Osteocyte (in vitro differentiated cells): ENCODE measurements around the gene MYO9A. TPM values are rescaled to one million over a fixed set of nuclear protein-coding genes. Genes with fewer than 3 reads are reported as not detected.

ENCODE experiments used
- DNase-seq: peaks from one replicate; pipeline ENCODE4 v3.0.0; 2021; ENCODE audit warnings: mixed read lengths; ENCODE audit not compliant: unreplicated experiment; ENCODE audit errors: extremely low spot score
- H3K27ac Mint-ChIP-seq: one replicate; pipeline ENCODE4 v1.8.0; 2021; ENCODE audit warnings: mild to moderate bottlenecking, mixed read lengths; ENCODE audit not compliant: unreplicated experiment
- H3K27me3 Mint-ChIP-seq: one replicate; pipeline ENCODE4 v1.8.0; 2021; ENCODE audit warnings: mixed read lengths; ENCODE audit not compliant: unreplicated experiment
- H3K36me3 Mint-ChIP-seq: one replicate; pipeline ENCODE4 v1.8.0; 2021; ENCODE audit warnings: mixed read lengths; ENCODE audit not compliant: unreplicated experiment
- H3K4me1 Mint-ChIP-seq: one replicate; pipeline ENCODE4 v1.8.0; 2021; ENCODE audit warnings: mixed read lengths; ENCODE audit not compliant: unreplicated experiment
- H3K4me3 Mint-ChIP-seq: one replicate; pipeline ENCODE4 v1.8.0; 2021; ENCODE audit warnings: mild to moderate bottlenecking, moderate library complexity, mixed read lengths; ENCODE audit not compliant: unreplicated experiment
- H3K9me3 Mint-ChIP-seq: one replicate; pipeline ENCODE4 v1.8.0; 2021; ENCODE audit warnings: mixed read lengths; ENCODE audit not compliant: unreplicated experiment
- CTCF ChIP-seq: fragments of 200-600 bp; sonication (generic); IDR thresholded peaks from 2 replicates; pipeline ENCODE4 v1.5.0; 2021; ENCODE audit warnings: antibody characterized with exemption, mild to moderate bottlenecking, moderate library complexity
- total RNA-seq: library from RNA; stranded (reverse); gene quantifications from 2 replicates; pipeline ENCODE4 v1.2.1, GENCODE V29; 2021

The MYO9A gene
- total RNA-seq, 1 donor from 2014 or later, result 39.6 TPM

- Mint-ChIP-seq H3K27me3 (no peaks in the 10 kb centered on the region), H3K27ac (no peak overlapping the region), H3K9me3 (no peaks in the 10 kb centered on the region), H3K4me3 (no peak overlapping the region), H3K4me1 (peaks cover 10% of the 10 kb centered on the region), H3K36me3 (no peaks in the 10 kb centered on the region)
- no peak for DNase-seq
- TF ChIP-seq CTCF, result no peak
These were observed 326.0 kb downstream of the MYO9A start for GRCh38 chr15:71791975-71792374.

GRCh38 chr15:71790081-71790480 is 327.9 kb downstream of the MYO9A start:
- H3K27me3 Mint-ChIP-seq, result peaks cover 3% of the 10 kb centered on the region
- H3K4me1 Mint-ChIP-seq, result peaks cover 10% of the 10 kb centered on the region
- H3K9me3 Mint-ChIP-seq, result no peaks in the 10 kb centered on the region
- no peak overlapping the region for H3K4me3 Mint-ChIP-seq
- TF ChIP-seq CTCF, result no peak
- no peak overlapping the region for H3K27ac Mint-ChIP-seq
- no peak for DNase-seq
- no peaks in the 10 kb centered on the region for H3K36me3 Mint-ChIP-seq

- Mint-ChIP-seq H3K36me3 (no peaks in the 10 kb centered on the region), H3K27me3 (peaks cover 5% of the 10 kb centered on the region), H3K9me3 (no peaks in the 10 kb centered on the region), H3K4me1 (peaks cover 10% of the 10 kb centered on the region), H3K4me3 (no peak overlapping the region), H3K27ac (no peak overlapping the region)
- DNase-seq, result no peak
- TF ChIP-seq CTCF, result no peak
These were observed 328.3 kb downstream of the MYO9A start for GRCh38 chr15:71789616-71790015.

- Mint-ChIP-seq H3K27ac (no peak overlapping the region), H3K4me1 (peaks cover 10% of the 10 kb centered on the region), H3K36me3 (no peaks in the 10 kb centered on the region), H3K9me3 (no peaks in the 10 kb centered on the region), H3K4me3 (no peak overlapping the region), H3K27me3 (peaks cover 5% of the 10 kb centered on the region)
- no peak for TF ChIP-seq CTCF
- DNase-seq, result no peak
These were observed 329.0 kb downstream of the MYO9A start for GRCh38 chr15:71788646-71789579.

GRCh38 chr15:71786673-71787072 is 331.3 kb downstream of the MYO9A start:
- Mint-ChIP-seq H3K27me3 (peaks cover 5% of the 10 kb centered on the region), H3K9me3 (no peaks in the 10 kb centered on the region), H3K27ac (no peak overlapping the region), H3K36me3 (no peaks in the 10 kb centered on the region), H3K4me3 (no peak overlapping the region), H3K4me1 (peaks cover 6% of the 10 kb centered on the region)
- DNase-seq, result no peak
- no peak for TF ChIP-seq CTCF
